Measurements from ENCODE around the gene WDR38. TPM values are rescaled to one million over a fixed set of nuclear protein-coding genes. Genes with fewer than 3 reads are reported as not detected.

WDR38 gene
- total and polyA plus RNA-seq, 2 of the 13 experiments (the other 11 are each of a cell fraction or from before 2014, with no cell fraction given) = not detected

DNA sequence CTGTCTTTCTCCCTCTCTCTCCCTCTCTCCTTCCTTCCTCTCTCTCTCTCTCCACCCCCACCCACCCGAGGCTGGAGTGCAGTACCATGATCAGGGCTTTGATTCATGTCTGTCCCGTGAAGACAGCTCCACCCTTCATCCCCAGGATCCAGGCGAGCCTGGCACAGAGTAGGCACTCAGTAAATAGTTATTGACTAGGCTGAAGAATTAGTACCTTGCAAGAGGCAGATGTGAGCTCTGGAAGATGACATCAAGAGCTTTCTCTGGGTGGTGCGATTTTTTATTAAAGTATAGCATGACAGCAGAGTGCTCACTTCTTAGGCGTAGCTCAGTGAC, 24.0 kb upstream of the WDR38 start:
- peaks cover 31% of the 10 kb centered on the region for H3K4me1 ChIP-seq (ENCODE audit: insufficient read depth, low read length)
- H3K4me2 ChIP-seq (ENCODE audit: low read depth, low read length) = no peak overlapping the region
- no peak for ATAC-seq
- WGBS (ENCODE audit: low lambda C conversion rate) = 15% methylated on average over 5 of the region's 5 CpGs
- CTCF ChIA-PET (ENCODE audit: low intra/inter-chr PET ratio, low total read pairs) = no interaction called here
- H3K4me3 ChIP-seq (replicated peaks in 1 of 3; ENCODE audit: insufficient read depth in 1 of 3, low read depth in 2 of 3, low read length in 3 of 3) = no peak overlapping the region
- intact Hi-C loops (cut with micrococcal nuclease; ENCODE audit: unreplicated experiment) = no loop called here
- no peaks in the 10 kb centered on the region for H3K79me2 ChIP-seq (ENCODE audit: insufficient read depth, low read length)
- no peak for TF ChIP-seq EEA1 (CRISPR knock-in tag; IDR thresholded peaks at IDR 0.05; ENCODE audit: borderline replicate concordance)
- no peak for TF ChIP-seq TRIM24 (CRISPR knock-in tag; IDR thresholded peaks at IDR 0.05)
- TF ChIP-seq YEATS4 (CRISPR knock-in tag; IDR thresholded peaks at IDR 0.05; ENCODE audit: borderline replicate concordance) = no peak
- no peak for TF ChIP-seq ZNF12 (CRISPR knock-in tag; IDR thresholded peaks at IDR 0.05)
- no peak for TF ChIP-seq UBTF (CRISPR knock-in tag; IDR thresholded peaks at IDR 0.05)
- TF ChIP-seq ZNF563 (CRISPR knock-in tag; IDR thresholded peaks at IDR 0.05) = no peak
- TF ChIP-seq ARID5B (CRISPR knock-in tag; IDR thresholded peaks at IDR 0.05) = no peak
- no peak for TF ChIP-seq ZNF557 (CRISPR knock-in tag; IDR thresholded peaks at IDR 0.05)
- no peak for TF ChIP-seq RAD21 (CRISPR knock-in tag; IDR thresholded peaks at IDR 0.05)
- TF ChIP-seq ZNF18 (CRISPR knock-in tag; IDR thresholded peaks at IDR 0.05; ENCODE audit: insufficient replicate concordance) = no peak
- TF ChIP-seq ZNF503 (CRISPR knock-in tag; IDR thresholded peaks at IDR 0.05) = no peak
- H3K9me3 ChIP-seq (ENCODE audit: low read length) = no peaks in the 10 kb centered on the region
- H3K36me3 ChIP-seq (replicated peaks in 1 of 2; ENCODE audit: control insufficient read depth in 1 of 2, insufficient read depth in 2 of 2, low read length in 2 of 2) = no peaks in the 10 kb centered on the region
- no TSS peak for BruUV-seq (replicated peaks)
- H3K27me3 ChIP-seq (ENCODE audit: control insufficient read depth in 1 of 2, insufficient read depth in 2 of 2, low read length in 2 of 2) = peaks cover 3 to 16% of the 10 kb centered on the region in 2 experiments; a peak in 3 of 5 replicates
- H3K9ac ChIP-seq (ENCODE audit: insufficient read depth, low read depth, low read length) = no peak overlapping the region
- POLR2A ChIA-PET = no interaction called here
- no peak overlapping the region for H2AFZ ChIP-seq (ENCODE audit: low read length)
- no peak overlapping the region for H3K27ac ChIP-seq (ENCODE audit: extremely low read length, insufficient read depth, low read length)
- in situ Hi-C loops (cut with HindIII; ENCODE audit: extremely low pct_ligation_motif_present, low pct_unique_long_range_greater_than_20kb) = no loop called here
- no peaks in the 10 kb centered on the region for H4K20me1 ChIP-seq (ENCODE audit: insufficient read depth, low read length)
- no peak for FAIRE-seq
- no peak for DNase-seq (ENCODE audit: low spot score)
